CD8-positive, alpha-beta memory T cell (primary cell): ENCODE data around the gene SLC29A3. TPM values are rescaled to one million over a fixed set of nuclear protein-coding genes. Genes with fewer than 3 reads are reported as not detected.
A peak's percentile ranks its signal among the peaks of the same experiment; 100 is the strongest.

Source experiments
- CTCF ChIA-PET: fragments of 350-600 bp; sonication (Branson Sonifier 250); formaldehyde crosslinking; loops from one replicate; lab custom pipeline; 2021; ENCODE audit warnings: antibody characterized with exemption; lab: Charles Lee
- POLR2A ChIA-PET: fragments of 350-600 bp; sonication (Branson Sonifier 250); formaldehyde crosslinking; loops from one replicate; lab custom pipeline; 2021; ENCODE audit warnings: antibody characterized with exemption; lab: Charles Lee
- DNase-seq, 5 donors: peaks; one replicate each; pipeline versions ENCODE4 v3.0.0 to v3.0.0-alpha.2; 2020 to 2022; ENCODE audit warnings: mixed read lengths in 1 of 5
- H3K27ac ChIP-seq: one replicate; pipeline ENCODE4 v1.7.0; 2013; ENCODE audit warnings: low read depth, mild to moderate bottlenecking, low read length, moderate library complexity
- H3K27me3 ChIP-seq: 2 replicates; pipeline ENCODE4 v1.7.0; 2013; ENCODE audit warnings: low read length, mild to moderate bottlenecking; ENCODE audit not compliant: insufficient read depth, poor library complexity, severe bottlenecking
- H3K36me3 ChIP-seq: 2 replicates; pipeline ENCODE4 v1.7.0; 2013; ENCODE audit warnings: mild to moderate bottlenecking, low read length, moderate library complexity; ENCODE audit not compliant: insufficient read depth
- H3K4me1 ChIP-seq: 2 replicates; pipeline ENCODE4 v1.7.0; 2013; ENCODE audit warnings: mild to moderate bottlenecking, low read length, moderate library complexity; ENCODE audit not compliant: insufficient read depth
- H3K4me3 ChIP-seq: 2 replicates; pipeline ENCODE4 v1.7.0; 2013; ENCODE audit warnings: mild to moderate bottlenecking, low read length
- H3K9me3 ChIP-seq: 2 replicates; pipeline ENCODE4 v1.7.0; 2013; ENCODE audit warnings: mild to moderate bottlenecking, low read length
- H3K27ac Mint-ChIP-seq, 8 donors: one replicate each; pipeline ENCODE4 v1.8.0; 2020 to 2021; ENCODE audit warnings: mixed read lengths in 8 of 8, mild to moderate bottlenecking in 6 of 8, inconsistent platforms in 3 of 8, moderate library complexity in 3 of 8
- H3K27me3 Mint-ChIP-seq, 2 donors: one replicate each; pipeline ENCODE4 v1.8.0; 2020 to 2021; ENCODE audit warnings: mixed read lengths in 2 of 2, mild to moderate bottlenecking in 1 of 2, moderate library complexity in 1 of 2
- H3K36me3 Mint-ChIP-seq, 3 donors: one replicate each; pipeline ENCODE4 v1.8.0; 2020 to 2021; ENCODE audit warnings: mixed read lengths in 3 of 3, inconsistent platforms in 1 of 3, mild to moderate bottlenecking in 1 of 3
- H3K4me1 Mint-ChIP-seq, 3 donors: one replicate each; pipeline ENCODE4 v1.8.0; 2020 to 2021; ENCODE audit warnings: mixed read lengths in 3 of 3, inconsistent platforms in 1 of 3, mild to moderate bottlenecking in 1 of 3
- H3K4me3 Mint-ChIP-seq, 7 donors: one replicate each; pipeline ENCODE4 v1.8.0; 2020 to 2021; ENCODE audit warnings: mixed read lengths in 7 of 7, mild to moderate bottlenecking in 6 of 7, moderate library complexity in 4 of 7, inconsistent platforms in 2 of 7
- H3K9me3 Mint-ChIP-seq, 5 donors: one replicate each; pipeline ENCODE4 v1.8.0; 2020 to 2022; ENCODE audit warnings: mixed read lengths in 5 of 5, mild to moderate bottlenecking in 3 of 5, moderate library complexity in 2 of 5, inconsistent platforms in 1 of 5
- polyA plus RNA-seq: library from polyadenylated mRNA; unstranded; fragments of 300-500 nt; fragmentation: Illumina TruSeq; gene quantifications from one replicate; pipeline ENCODE4 v1.2.3, GENCODE V29; 2021
- total RNA-seq, 2 experiments: library from RNA; stranded (reverse); gene quantifications; one replicate each; pipeline ENCODE4 v1.2.3, GENCODE V29; 2021

Gene SLC29A3
- total and polyA plus RNA-seq, 3 experiments from 2014 or later = 6.0 to 11.0 (median 8.2) TPM

GRCh38 chr10:71396711-71397295, 77.7 kb downstream of the SLC29A3 start, which contains the start of gene CDH23:
Gene CDH23, plus strand, starts transcription at chr10:71396920. Its CDS starts 42,912 bp downstream, at chr10:71439832.
- H3K27me3 Mint-ChIP-seq = peaks cover 33 to 69% of the 10 kb centered on the region in 2 donors
- Histone ChIP-seq H3K9me3 (no peaks in the 10 kb centered on the region), H3K36me3 (no peaks in the 10 kb centered on the region), H3K27me3 (peaks cover 29% of the 10 kb centered on the region), H3K4me3 (no peak within 1 kb of the TSS), H3K4me1 (peaks cover 8% of the 10 kb centered on the region), H3K27ac (no peak within 1 kb of the TSS)
- no peak for DNase-seq
- peak within 1 kb of the TSS; percentile 60 to 89 (median 71) for H3K4me3 Mint-ChIP-seq
- H3K36me3 Mint-ChIP-seq = peaks cover 0 to 3% (median 0%) of the 10 kb centered on the region in 3 donors
- ChIA-PET POLR2A (no interaction called here), CTCF (interaction anchor here (0.9 kb wide), 1 partner anchor 312 kb away, joined by 3 read pairs; no protein-coding TSS in a partner anchor)
- H3K9me3 Mint-ChIP-seq = peaks cover 0 to 2% (median 0%) of the 10 kb centered on the region in 5 donors
- H3K4me1 Mint-ChIP-seq = peaks cover 7 to 14% (median 9%) of the 10 kb centered on the region in 3 donors
- peak within 1 kb of the TSS in 1 of 8 donors; percentile 85 for H3K27ac Mint-ChIP-seq

GRCh38 chr10:71397296-71398212, 78.5 kb downstream of the SLC29A3 start:
- peaks cover 29 to 64% of the 10 kb centered on the region in 2 donors for H3K27me3 Mint-ChIP-seq
- ChIA-PET CTCF (interaction anchor here (1.7 kb wide), 1 partner anchor 172 kb away, joined by 4 read pairs; no protein-coding TSS in a partner anchor), POLR2A (no interaction called here)
- H3K9me3 ChIP-seq = no peaks in the 10 kb centered on the region
- peaks cover 8% of the 10 kb centered on the region for H3K4me1 ChIP-seq
- H3K27me3 ChIP-seq = peaks cover 29% of the 10 kb centered on the region
- no peak for DNase-seq
- H3K27ac ChIP-seq = no peak overlapping the region
- H3K4me3 ChIP-seq = no peak overlapping the region
- peaks cover 0 to 3% (median 0%) of the 10 kb centered on the region in 3 donors for H3K36me3 Mint-ChIP-seq
- H3K27ac Mint-ChIP-seq = no peak overlapping the region
- peaks cover 0 to 2% (median 0%) of the 10 kb centered on the region in 5 donors for H3K9me3 Mint-ChIP-seq
- peaks cover 7 to 14% (median 9%) of the 10 kb centered on the region in 3 donors for H3K4me1 Mint-ChIP-seq
- peak overlapping the region; percentile 48 to 78 (median 60) for H3K4me3 Mint-ChIP-seq
- no peaks in the 10 kb centered on the region for H3K36me3 ChIP-seq

GRCh38 chr10:71398976-71399375, 79.9 kb downstream of the SLC29A3 start:
- Histone ChIP-seq H3K4me1 (peaks cover 8% of the 10 kb centered on the region), H3K27ac (no peak overlapping the region), H3K4me3 (no peak overlapping the region), H3K27me3 (peaks cover 24% of the 10 kb centered on the region), H3K36me3 (no peaks in the 10 kb centered on the region), H3K9me3 (no peaks in the 10 kb centered on the region)
- Mint-ChIP-seq H3K9me3 (peaks cover 0 to 2% (median 0%) of the 10 kb centered on the region in 5 donors), H3K4me3 (peak overlapping the region in 3 of 7 donors; percentile 10 to 60 (median 48)), H3K27me3 (peaks cover 24 to 55% of the 10 kb centered on the region in 2 donors), H3K27ac (no peak overlapping the region), H3K4me1 (peaks cover 7 to 14% (median 9%) of the 10 kb centered on the region in 3 donors), H3K36me3 (peaks cover 0 to 3% (median 0%) of the 10 kb centered on the region in 3 donors)
- CTCF ChIA-PET = interaction anchor here (1.3 to 1.7 kb wide), 2 partner anchors 171 to 298 kb away, joined by 3 to 4 read pairs; no protein-coding TSS in a partner anchor
- no peak for DNase-seq
- POLR2A ChIA-PET = interaction anchor here (0.6 kb wide), 1 partner anchor 1361 kb away, joined by 5 read pairs; no protein-coding TSS in a partner anchor

- no peak overlapping the region for H3K4me3 Mint-ChIP-seq
- POLR2A ChIA-PET = no interaction called here
- no peak overlapping the region for H3K4me3 ChIP-seq
- H3K9me3 Mint-ChIP-seq = peaks cover 0 to 2% (median 0%) of the 10 kb centered on the region in 5 donors
- H3K36me3 ChIP-seq = no peaks in the 10 kb centered on the region
- no peaks in the 10 kb centered on the region for H3K9me3 ChIP-seq
- H3K27me3 ChIP-seq = peaks cover 22% of the 10 kb centered on the region
- peaks cover 8% of the 10 kb centered on the region for H3K4me1 ChIP-seq
- peaks cover 7 to 14% (median 9%) of the 10 kb centered on the region in 3 donors for H3K4me1 Mint-ChIP-seq
- DNase-seq = no peak
- no peak overlapping the region for H3K27ac Mint-ChIP-seq
- no peaks in the 10 kb centered on the region for H3K36me3 Mint-ChIP-seq
- CTCF ChIA-PET = interaction anchor here (0.9 to 1.7 kb wide), 3 partner anchors 16 to 170 kb away, joined by 3 to 4 read pairs (median 3); no protein-coding TSS in a partner anchor
- peaks cover 22 to 48% of the 10 kb centered on the region in 2 donors for H3K27me3 Mint-ChIP-seq
- H3K27ac ChIP-seq = no peak overlapping the region
These were observed 80.9 kb downstream of the SLC29A3 start for GRCh38 chr10:71399946-71400345.

GRCh38 chr10:71401056-71401455, 82.0 kb downstream of the SLC29A3 start:
- Histone ChIP-seq H3K4me1 (peaks cover 8% of the 10 kb centered on the region), H3K27me3 (peaks cover 13% of the 10 kb centered on the region), H3K4me3 (no peak overlapping the region), H3K27ac (no peak overlapping the region), H3K36me3 (no peaks in the 10 kb centered on the region), H3K9me3 (no peaks in the 10 kb centered on the region)
- Mint-ChIP-seq H3K4me1 (peaks cover 2 to 10% (median 7%) of the 10 kb centered on the region in 3 donors), H3K27me3 (peaks cover 15 to 38% of the 10 kb centered on the region in 2 donors), H3K4me3 (no peak overlapping the region), H3K36me3 (no peaks in the 10 kb centered on the region), H3K27ac (no peak overlapping the region), H3K9me3 (peaks cover 0 to 4% (median 0%) of the 10 kb centered on the region in 5 donors)
- no peak for DNase-seq
- ChIA-PET CTCF (interaction anchor here (1.6 kb wide), 1 partner anchor 17 kb away, joined by 3 read pairs; no protein-coding TSS in a partner anchor), POLR2A (no interaction called here)

- Mint-ChIP-seq H3K4me3 (no peak overlapping the region), H3K4me1 (peaks cover 0 to 8% (median 7%) of the 10 kb centered on the region in 3 donors), H3K9me3 (peaks cover 0 to 4% (median 0%) of the 10 kb centered on the region in 5 donors), H3K27ac (no peak overlapping the region), H3K36me3 (no peaks in the 10 kb centered on the region), H3K27me3 (peaks cover 18 to 43% of the 10 kb centered on the region in 2 donors)
- Histone ChIP-seq H3K27ac (no peak overlapping the region), H3K9me3 (no peaks in the 10 kb centered on the region), H3K36me3 (no peaks in the 10 kb centered on the region), H3K27me3 (peaks cover 10% of the 10 kb centered on the region), H3K4me3 (no peak overlapping the region), H3K4me1 (peaks cover 8% of the 10 kb centered on the region)
- no peak for DNase-seq
- ChIA-PET CTCF (no interaction called here), POLR2A (no interaction called here)
These were observed 82.9 kb downstream of the SLC29A3 start for GRCh38 chr10:71402005-71402404.

- POLR2A ChIA-PET = no interaction called here
- DNase-seq = no peak
- peaks cover 0 to 2% (median 0%) of the 10 kb centered on the region in 5 donors for H3K9me3 Mint-ChIP-seq
- CTCF ChIA-PET = no interaction called here
- no peaks in the 10 kb centered on the region for H3K27me3 ChIP-seq
- peaks cover 13 to 39% of the 10 kb centered on the region in 2 donors for H3K27me3 Mint-ChIP-seq
- H3K9me3 ChIP-seq = no peaks in the 10 kb centered on the region
- H3K27ac ChIP-seq = no peak overlapping the region
- H3K4me3 ChIP-seq = no peak overlapping the region
- no peak overlapping the region for H3K27ac Mint-ChIP-seq
- no peaks in the 10 kb centered on the region for H3K36me3 Mint-ChIP-seq
- no peaks in the 10 kb centered on the region for H3K4me1 Mint-ChIP-seq
- no peak overlapping the region for H3K4me3 Mint-ChIP-seq
- H3K36me3 ChIP-seq = no peaks in the 10 kb centered on the region
- no peaks in the 10 kb centered on the region for H3K4me1 ChIP-seq
These were observed 85.6 kb downstream of the SLC29A3 start for GRCh38 chr10:71404503-71405295.
